AG04449 (cell line): ENCODE measurements around the gene ZFP69.
A peak's percentile ranks its signal among the peaks of the same experiment; 100 is the strongest.

Experiments
- CTCF ChIA-PET: fragments of 350-600 bp; formaldehyde crosslinking; extraction: SDS; loops from one replicate; lab custom pipeline; 2021; ENCODE audit warnings: antibody characterized with exemption; lab: Yijun Ruan, JAX
- POLR2A ChIA-PET: fragments of 400-600, 350-600 bp; formaldehyde crosslinking; extraction: SDS; loops from one replicate; lab custom pipeline; 2020; ENCODE audit warnings: antibody characterized with exemption, inconsistent platforms; lab: Yijun Ruan, JAX
- DNase-seq: peaks from one replicate; pipeline ENCODE4 v3.0.0-alpha.2; 2010; ENCODE audit warnings: low read depth, low spot score
- H3K4me3 ChIP-seq: 2 replicates; pipeline ENCODE4 v1.5.1; 2011; ENCODE audit warnings: low read depth, mild to moderate bottlenecking, control low read depth, low read length
- TF ChIP-seq, protein P1 (sequence below): IDR thresholded peaks from one replicate; pipeline ENCODE4 v1.5.1; 2011; ENCODE audit warnings: mild to moderate bottlenecking, moderate library complexity, low read length, control low read depth, inconsistent platforms; ENCODE audit not compliant: insufficient read depth; ENCODE audit errors: missing control alignments

ZFP69 gene

GRCh38 chr1:40476924-40477677, at the start of gene ZFP69:
Gene ZFP69 (plus strand): TSS chr1:40477290. CDS start chr1:40479362, 2,072 bp downstream.
- ChIA-PET POLR2A (interaction anchor here (2.9 kb wide), 1 partner anchor 27 kb away, joined by 9 read pairs; the partner anchor contains the start of gene ZFP69B), CTCF (interaction anchor here (1.0 kb wide), 1 partner anchor 55 kb away, joined by 3 read pairs; no protein-coding TSS in a partner anchor)
- DNase-seq: no peak
- TF ChIP-seq, protein P1, sequence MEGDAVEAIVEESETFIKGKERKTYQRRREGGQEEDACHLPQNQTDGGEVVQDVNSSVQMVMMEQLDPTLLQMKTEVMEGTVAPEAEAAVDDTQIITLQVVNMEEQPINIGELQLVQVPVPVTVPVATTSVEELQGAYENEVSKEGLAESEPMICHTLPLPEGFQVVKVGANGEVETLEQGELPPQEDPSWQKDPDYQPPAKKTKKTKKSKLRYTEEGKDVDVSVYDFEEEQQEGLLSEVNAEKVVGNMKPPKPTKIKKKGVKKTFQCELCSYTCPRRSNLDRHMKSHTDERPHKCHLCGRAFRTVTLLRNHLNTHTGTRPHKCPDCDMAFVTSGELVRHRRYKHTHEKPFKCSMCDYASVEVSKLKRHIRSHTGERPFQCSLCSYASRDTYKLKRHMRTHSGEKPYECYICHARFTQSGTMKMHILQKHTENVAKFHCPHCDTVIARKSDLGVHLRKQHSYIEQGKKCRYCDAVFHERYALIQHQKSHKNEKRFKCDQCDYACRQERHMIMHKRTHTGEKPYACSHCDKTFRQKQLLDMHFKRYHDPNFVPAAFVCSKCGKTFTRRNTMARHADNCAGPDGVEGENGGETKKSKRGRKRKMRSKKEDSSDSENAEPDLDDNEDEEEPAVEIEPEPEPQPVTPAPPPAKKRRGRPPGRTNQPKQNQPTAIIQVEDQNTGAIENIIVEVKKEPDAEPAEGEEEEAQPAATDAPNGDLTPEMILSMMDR: no peak
- H3K4me3 ChIP-seq: peak within 1 kb of the TSS; percentile 69

- no peak for DNase-seq
- ChIA-PET POLR2A (no interaction called here), CTCF (interaction anchor here (0.6 to 2.2 kb wide), 7 partner anchors 8 to 288 kb away, joined by 3 to 7 read pairs (median 3); no protein-coding TSS in a partner anchor)
- no peak overlapping the region for H3K4me3 ChIP-seq
- TF ChIP-seq, protein P1: no peak
Observed at GRCh38 chr1:40431385-40431784, 45.7 kb upstream of the ZFP69 start.

DNA sequence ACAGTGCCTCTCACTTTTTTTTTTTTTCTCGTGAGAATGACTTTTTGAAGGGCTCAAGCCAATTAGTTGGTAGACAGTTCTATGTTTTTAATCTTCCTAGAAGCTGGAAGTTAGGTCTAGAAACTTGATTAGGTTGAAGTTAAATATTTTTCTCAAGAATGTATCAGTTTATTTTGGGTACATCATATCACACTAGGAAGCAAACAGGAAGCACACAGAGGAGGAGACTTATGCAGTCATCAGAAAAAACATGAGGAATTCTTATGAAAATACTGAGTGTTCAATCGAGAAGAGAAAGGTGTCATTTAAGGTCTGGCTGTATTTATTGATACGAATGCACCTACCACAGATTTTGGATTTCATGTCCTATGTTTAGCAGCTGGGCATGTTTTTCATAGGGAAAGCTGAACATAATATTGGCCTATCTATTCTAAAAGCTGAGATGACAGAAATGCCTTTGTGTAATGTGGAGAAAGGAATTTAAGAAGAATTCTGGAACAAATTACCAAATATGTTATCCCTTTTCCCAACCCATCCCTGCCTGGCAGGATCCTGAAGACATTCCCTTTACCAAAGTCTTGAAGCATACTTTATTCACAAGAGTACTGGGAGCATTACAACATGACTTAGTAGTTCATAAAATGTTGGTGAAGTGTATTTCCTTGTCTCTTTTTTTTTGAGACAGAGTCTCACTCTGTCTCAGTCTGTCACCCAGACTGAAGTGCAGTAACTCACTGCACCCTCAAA, 44.3 kb upstream of the ZFP69 start:
- no peak for DNase-seq
- CTCF ChIA-PET: interaction anchor here (0.6 to 2.2 kb wide), 8 partner anchors 8 to 289 kb away, joined by 3 to 8 read pairs (median 3); partner anchors contain the start of gene ZFP69B
- no peak overlapping the region for H3K4me3 ChIP-seq
- TF ChIP-seq, protein P1: no peak
- POLR2A ChIA-PET: no interaction called here

GRCh38 chr1:40435471-40435870, 41.6 kb upstream of the ZFP69 start:
- CTCF ChIA-PET: interaction anchor here (2.8 to 4.1 kb wide), 3 partner anchors 11 to 97 kb away, joined by 9 to 25 read pairs (median 9); no protein-coding TSS in a partner anchor
- TF ChIP-seq, protein P1: no peak
- no peak overlapping the region for H3K4me3 ChIP-seq
- POLR2A ChIA-PET: interaction anchor here (0.9 kb wide), 1 partner anchor 257 kb away, joined by 3 read pairs; no protein-coding TSS in a partner anchor
- no peak for DNase-seq

GRCh38 chr1:40435876-40436275, 41.2 kb upstream of the ZFP69 start:
- no peak overlapping the region for H3K4me3 ChIP-seq
- POLR2A ChIA-PET: interaction anchor here (0.9 kb wide), 1 partner anchor 256 kb away, joined by 3 read pairs; no protein-coding TSS in a partner anchor
- CTCF ChIA-PET: interaction anchor here (2.8 to 4.1 kb wide), 3 partner anchors 11 to 97 kb away, joined by 9 to 25 read pairs (median 9); no protein-coding TSS in a partner anchor
- TF ChIP-seq, protein P1: no peak
- DNase-seq: no peak
